ENCODE data around the gene BRINP2. TPM values are rescaled to one million over a fixed set of nuclear protein-coding genes. Genes with fewer than 3 reads are reported as not detected.

The BRINP2 gene
- total and polyA plus RNA-seq, 4 donors: 0.04 to 0.15 (median 0.05) TPM

GRCh38 chr1:177278626-177279390 lies 108.0 kb downstream of the BRINP2 start:
- Histone ChIP-seq H3K4me1 (ENCODE audit: control insufficient read depth in 5 of 5, insufficient read depth in 5 of 5, low read length in 5 of 5) (peaks cover 0 to 14% (median 4%) of the 10 kb centered on the region in 5 donors), H3K9ac (ENCODE audit: insufficient read depth in 1 of 2, low read length in 2 of 2) (no peak overlapping the region), H3K27me3 (ENCODE audit: control insufficient read depth in 3 of 3, insufficient read depth in 3 of 3, low read length in 2 of 3) (no peaks in the 10 kb centered on the region), H3K36me3 (ENCODE audit: control insufficient read depth in 4 of 4, insufficient read depth in 4 of 4, low read length in 4 of 4) (no peaks in the 10 kb centered on the region), H3K9me3 (ENCODE audit: control insufficient read depth in 4 of 4, insufficient read depth in 3 of 4, low read length in 3 of 4) (no peaks in the 10 kb centered on the region), H3K4me3 (no peak overlapping the region), H3K27ac (ENCODE audit: low read depth in 1 of 2, low read length in 1 of 2) (no peak overlapping the region)
- DNase-seq (no peak), ATAC-seq (ENCODE audit: insufficient read depth, low FRiP score) (no peak)
- 93 to 96% methylated on average over 10 of the region's 10 CpGs for WGBS, 2 donors
- no peak for TF ChIP-seq CTCF (IDR thresholded peaks at IDR 0.05; ENCODE audit: control extremely low read depth, extremely low read depth)

- no peak for TF ChIP-seq CTCF (IDR thresholded peaks at IDR 0.05; ENCODE audit: control extremely low read depth, extremely low read depth)
- 83 to 85% methylated on average over 5 of the region's 5 CpGs for WGBS, 2 donors
- Histone ChIP-seq H3K36me3 (ENCODE audit: control insufficient read depth in 4 of 4, insufficient read depth in 4 of 4, low read length in 4 of 4) (no peaks in the 10 kb centered on the region), H3K9me3 (ENCODE audit: control insufficient read depth in 4 of 4, insufficient read depth in 3 of 4, low read length in 3 of 4) (no peaks in the 10 kb centered on the region), H3K27ac (ENCODE audit: low read depth in 1 of 2, low read length in 1 of 2) (no peak overlapping the region), H3K4me3 (no peak overlapping the region), H3K9ac (ENCODE audit: insufficient read depth in 1 of 2, low read length in 2 of 2) (no peak overlapping the region), H3K27me3 (ENCODE audit: control insufficient read depth in 3 of 3, insufficient read depth in 3 of 3, low read length in 2 of 3) (no peaks in the 10 kb centered on the region), H3K4me1 (ENCODE audit: control insufficient read depth in 5 of 5, insufficient read depth in 5 of 5, low read length in 5 of 5) (peaks cover 0 to 2% (median 0%) of the 10 kb centered on the region in 5 donors)
- DNase-seq (no peak), ATAC-seq (ENCODE audit: insufficient read depth, low FRiP score) (no peak)
These were observed 111.1 kb downstream of the BRINP2 start for GRCh38 chr1:177281901-177282300.

- TF ChIP-seq CTCF (IDR thresholded peaks at IDR 0.05; ENCODE audit: control extremely low read depth, extremely low read depth): no peak
These were observed 112.2 kb downstream of the BRINP2 start for GRCh38 chr1:177282976-177283375.

More at GRCh38 chr1:177282976-177283375, 112.2 kb downstream of the BRINP2 start:
- H3K4me1 ChIP-seq (ENCODE audit: control insufficient read depth in 5 of 5, insufficient read depth in 5 of 5, low read length in 5 of 5): peaks cover 0 to 12% (median 0%) of the 10 kb centered on the region in 5 donors
- no peak overlapping the region for H3K4me3 ChIP-seq
- H3K27me3 ChIP-seq (ENCODE audit: control insufficient read depth in 3 of 3, insufficient read depth in 3 of 3, low read length in 2 of 3): no peaks in the 10 kb centered on the region
- ATAC-seq (ENCODE audit: insufficient read depth, low FRiP score): no peak
- H3K9ac ChIP-seq (ENCODE audit: insufficient read depth in 1 of 2, low read length in 2 of 2): no peak overlapping the region
- H3K27ac ChIP-seq (ENCODE audit: low read depth in 1 of 2, low read length in 1 of 2): no peak overlapping the region
- no peak for DNase-seq
- H3K36me3 ChIP-seq (ENCODE audit: control insufficient read depth in 4 of 4, insufficient read depth in 4 of 4, low read length in 4 of 4): no peaks in the 10 kb centered on the region
- 75 to 81% methylated on average over 1 of the region's 1 CpG for WGBS, 2 donors
- H3K9me3 ChIP-seq (ENCODE audit: control insufficient read depth in 4 of 4, insufficient read depth in 3 of 4, low read length in 3 of 4): no peaks in the 10 kb centered on the region

Data from lung (tissue), 12 donors.